Skin epidermis (tissue), 12 donors: Measurements from ENCODE around the gene PABPN1L.

Source experiments
- H3K27ac ChIP-seq, 21 experiments: fragments of 200-600 bp; sonication (generic) in 11 of 21; one replicate each; pipeline ENCODE4 v1.5.0; 2020; ENCODE audit warnings: mild to moderate bottlenecking in 3 of 21, inconsistent platforms in 2 of 21, moderate library complexity in 2 of 21
- H3K4me3 ChIP-seq, 7 experiments: fragments of 200-600 bp; sonication (generic) in 2 of 7; one replicate each; pipeline ENCODE4 v1.5.0; 2020; ENCODE audit warnings: inconsistent platforms in 2 of 7, mild to moderate bottlenecking in 2 of 7, moderate library complexity in 1 of 7

Gene PABPN1L

GRCh38 chr16:88856122-88856827 is 10.2 kb downstream of the PABPN1L start:
- Histone ChIP-seq H3K27ac (peak overlapping the region; percentile 45 to 94 (median 88)), H3K4me3 (peak overlapping the region; percentile 73 to 99 (median 93))

DNA sequence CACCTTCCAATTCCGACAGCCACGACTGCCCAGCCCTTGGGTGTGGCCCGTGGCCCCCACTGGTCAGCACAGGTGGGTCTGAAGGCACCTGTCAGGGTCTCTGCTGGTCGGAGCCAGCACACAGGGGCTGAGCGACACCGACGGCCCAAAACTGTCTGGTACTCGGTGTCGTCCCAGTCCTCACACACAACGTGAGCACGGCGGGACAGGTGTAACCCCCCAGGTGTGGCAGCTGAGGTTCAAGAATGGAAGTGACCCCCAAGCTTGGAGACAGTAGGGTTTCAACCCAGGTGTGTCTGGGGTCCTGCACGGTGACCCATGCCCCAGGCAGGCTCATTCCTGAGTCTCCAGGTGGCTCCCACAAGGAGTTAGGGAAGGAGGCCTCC is 10.7 kb downstream of the PABPN1L start:
- peak overlapping the region; percentile 73 to 99 (median 93) for H3K4me3 ChIP-seq

DNA sequence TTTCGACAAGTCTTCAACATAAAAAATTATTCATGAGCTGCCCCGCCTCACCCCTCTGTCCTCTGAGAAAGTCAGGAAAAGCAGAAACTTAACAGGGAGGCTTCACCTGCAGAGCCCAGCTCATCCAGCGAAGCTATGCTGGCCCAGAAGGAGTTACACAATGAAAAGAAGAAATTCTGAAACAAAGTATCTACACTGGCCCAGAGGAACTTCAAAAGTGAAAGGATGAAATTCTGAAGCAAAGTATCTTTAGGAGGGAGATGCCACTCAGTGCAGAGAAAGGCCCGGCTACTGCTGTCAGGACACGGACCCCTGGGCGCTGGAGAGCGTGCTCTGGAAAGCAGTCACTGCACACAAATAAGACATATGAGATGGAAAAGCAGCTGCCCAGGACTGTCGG is 11.3 kb downstream of the PABPN1L start:
- H3K27ac ChIP-seq, result peak overlapping the region in 2 of 21 experiments; percentile 13 to 88
- H3K4me3 ChIP-seq, result no peak overlapping the region

More for the DNA sequence above, 10.7 kb downstream of the PABPN1L start:
- H3K27ac ChIP-seq, result peak overlapping the region in 16 of 21 experiments; percentile 66 to 94 (median 88)

- H3K27ac ChIP-seq, result peak overlapping the region in 1 of 21 experiments; percentile 13
- no peak overlapping the region for H3K4me3 ChIP-seq
Measured at GRCh38 chr16:88854306-88855111, 12.0 kb downstream of the PABPN1L start.

- H3K27ac ChIP-seq, result peak overlapping the region in 1 of 21 experiments; percentile 5
- H3K4me3 ChIP-seq, result no peak overlapping the region
Measured at GRCh38 chr16:88853325-88853941, 13.0 kb downstream of the PABPN1L start.

DNA sequence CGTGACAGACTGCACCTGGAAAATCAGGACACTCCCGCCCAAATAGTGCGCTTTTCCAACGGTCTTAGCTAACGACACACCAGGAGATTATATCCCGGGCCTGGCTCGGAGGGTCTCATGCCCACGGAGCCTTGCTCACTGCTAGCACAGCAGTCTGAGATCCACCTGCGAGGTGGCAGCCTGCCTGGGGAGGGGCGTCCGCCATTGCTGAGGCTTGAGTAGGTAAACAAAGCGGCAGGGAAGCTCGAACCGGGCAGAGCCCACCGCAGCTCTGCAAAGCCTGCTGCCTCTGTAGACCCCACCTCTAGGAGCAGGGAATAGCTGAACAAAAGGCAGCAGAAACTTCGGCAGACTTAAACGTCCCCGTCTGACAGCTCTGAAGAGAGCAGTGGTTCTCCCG is 14.8 kb downstream of the PABPN1L start:
- no peak overlapping the region for H3K4me3 ChIP-seq
- no peak overlapping the region for H3K27ac ChIP-seq

GRCh38 chr16:88850531-88851199 is 15.8 kb downstream of the PABPN1L start:
- H3K4me3 ChIP-seq, result no peak overlapping the region
- no peak overlapping the region for H3K27ac ChIP-seq

DNA sequence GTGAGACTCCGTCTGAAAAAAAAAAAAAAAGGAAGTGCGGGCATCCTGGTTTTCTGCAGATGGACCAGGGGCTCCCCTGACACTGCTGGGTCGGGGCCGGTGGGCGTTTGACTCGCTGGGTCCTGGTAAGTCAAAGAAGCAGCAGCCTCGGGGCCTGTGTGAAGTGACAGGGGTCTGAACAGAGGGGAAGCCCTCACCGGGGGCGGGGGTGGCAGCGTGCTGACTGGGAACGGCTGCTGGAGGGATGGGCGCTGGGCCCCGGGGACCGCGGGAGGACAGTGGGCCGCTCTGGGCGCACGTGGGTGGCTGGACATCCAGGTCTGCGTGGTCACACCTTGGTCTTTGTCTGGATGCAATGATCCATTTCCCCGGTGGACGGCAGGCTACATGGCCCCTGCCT is 17.9 kb downstream of the PABPN1L start:
- Histone ChIP-seq H3K27ac (no peak overlapping the region), H3K4me3 (no peak overlapping the region)

DNA sequence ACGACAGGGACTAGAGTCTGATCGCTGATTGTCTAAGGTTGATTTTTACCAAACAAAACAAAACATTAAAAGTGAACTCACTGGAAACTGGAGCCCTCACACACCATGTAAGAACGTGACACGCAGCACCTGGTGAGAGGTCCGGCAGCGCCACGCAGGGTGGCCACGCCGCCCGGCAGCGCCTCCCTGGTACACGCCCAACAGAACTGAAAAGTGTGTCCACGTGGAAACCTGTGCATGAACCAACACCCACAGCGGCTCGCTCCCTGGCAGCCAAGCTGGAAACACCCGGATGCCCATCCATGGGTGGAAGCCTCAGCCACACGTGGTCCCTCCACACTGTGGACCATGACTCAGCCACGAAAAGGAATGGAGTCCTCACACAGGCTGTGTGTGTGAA is 18.8 kb downstream of the PABPN1L start:
- Histone ChIP-seq H3K27ac (no peak overlapping the region), H3K4me3 (no peak overlapping the region)

DNA sequence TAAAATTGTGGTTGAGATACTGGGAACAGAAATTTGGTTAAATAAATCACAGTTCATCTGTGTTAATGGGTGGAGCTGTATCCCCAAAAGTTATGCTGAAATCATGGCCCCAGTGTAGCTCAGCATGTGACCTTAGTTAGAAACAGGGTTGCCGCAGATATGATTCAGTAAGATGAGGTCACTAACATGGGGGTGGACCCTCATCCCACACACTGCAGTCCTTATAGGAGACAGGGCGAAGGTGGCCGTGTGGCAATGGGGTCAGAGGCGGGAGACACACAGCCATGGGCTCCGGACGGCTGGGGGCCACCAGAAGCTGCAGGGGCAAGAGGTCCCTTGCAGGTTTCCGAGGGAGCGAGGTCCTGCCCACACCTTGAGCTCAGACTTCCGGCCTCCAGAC is 20.4 kb downstream of the PABPN1L start:
- H3K27ac ChIP-seq, result no peak overlapping the region
- no peak overlapping the region for H3K4me3 ChIP-seq

- Histone ChIP-seq H3K27ac (no peak overlapping the region), H3K4me3 (no peak overlapping the region)
Measured at GRCh38 chr16:88844419-88845036, 21.9 kb downstream of the PABPN1L start.

DNA sequence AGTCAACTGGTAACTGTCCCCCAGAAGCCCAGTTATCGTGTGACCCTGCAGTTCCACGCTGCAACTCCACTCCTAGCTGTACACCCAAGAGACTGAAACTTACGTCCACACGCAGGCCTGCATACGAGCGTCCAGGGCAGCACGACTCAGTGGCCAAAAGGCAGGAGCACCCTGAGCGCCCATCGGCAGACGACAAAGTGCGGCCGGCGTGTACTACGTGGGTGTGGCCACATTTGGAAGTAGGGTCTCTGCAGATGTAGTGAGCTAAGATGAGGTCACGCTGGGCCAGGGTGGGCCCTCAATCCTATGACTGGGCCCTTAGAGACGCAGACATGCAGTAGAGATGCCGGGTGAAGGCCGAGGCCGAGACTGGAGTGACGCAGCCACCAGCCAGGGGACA is 23.2 kb downstream of the PABPN1L start:
- Histone ChIP-seq H3K27ac (no peak overlapping the region), H3K4me3 (no peak overlapping the region)

DNA sequence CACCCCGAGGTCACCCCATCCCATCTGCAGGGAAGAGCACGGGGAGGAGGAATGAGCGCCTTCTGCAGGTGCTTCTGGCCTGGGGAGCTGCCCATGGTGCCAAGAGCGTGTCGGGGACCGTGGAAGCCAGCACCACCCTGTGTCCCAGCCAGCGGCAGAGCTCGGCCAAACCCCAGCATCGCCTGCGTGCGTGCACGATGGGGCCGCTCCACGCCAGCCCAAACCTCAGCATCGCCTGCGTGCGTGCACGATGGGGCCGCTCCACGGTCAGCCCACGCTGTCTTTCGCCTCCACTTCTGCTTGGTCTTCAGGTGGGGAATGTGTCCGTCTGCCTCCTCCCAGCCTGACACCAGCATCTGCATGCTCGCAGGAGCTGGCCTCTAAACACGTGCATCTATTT is 23.7 kb downstream of the PABPN1L start:
- Histone ChIP-seq H3K4me3 (no peak overlapping the region), H3K27ac (no peak overlapping the region)

GRCh38 chr16:88842308-88842756 is 24.1 kb downstream of the PABPN1L start:
- Histone ChIP-seq H3K4me3 (no peak overlapping the region), H3K27ac (no peak overlapping the region)

DNA sequence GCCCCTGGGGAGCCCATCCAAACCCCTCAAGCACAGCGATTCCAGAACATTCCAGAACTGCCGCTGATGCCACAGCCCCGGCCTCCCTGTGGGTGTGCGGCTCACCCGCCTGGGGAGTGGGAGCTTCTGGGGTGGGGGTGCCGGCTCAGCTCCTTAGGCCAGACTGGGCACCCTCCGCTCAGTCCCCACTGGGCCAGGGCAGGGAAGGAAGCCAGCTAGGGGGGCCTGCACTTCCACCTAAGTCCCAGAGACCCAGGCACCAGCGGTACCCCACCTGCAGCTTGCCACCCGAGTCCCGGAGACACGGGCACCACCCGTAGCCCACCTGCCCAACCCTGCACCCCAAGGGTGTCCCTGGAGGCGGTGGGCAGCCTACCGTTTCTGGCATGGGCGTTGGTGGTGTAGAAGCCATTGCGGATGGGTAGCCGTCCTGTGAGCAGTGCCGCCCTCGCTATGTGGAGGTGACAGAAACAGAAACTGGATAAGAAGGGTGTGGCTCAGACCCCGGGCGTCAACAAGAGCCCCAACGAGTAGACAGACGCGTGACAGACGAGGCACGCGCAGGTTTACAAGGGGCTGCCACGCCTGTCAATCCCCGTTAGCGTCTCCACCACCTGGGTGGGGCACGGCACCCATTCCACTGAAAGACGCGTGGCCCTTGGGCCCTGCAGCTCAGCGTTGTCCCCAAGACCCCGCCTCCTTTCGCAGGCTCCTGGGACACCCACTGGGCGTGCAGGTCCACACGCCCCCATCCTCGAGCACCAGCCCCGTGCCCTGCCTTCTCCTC is 24.7 kb downstream of the PABPN1L start:
- Histone ChIP-seq H3K4me3 (no peak overlapping the region), H3K27ac (no peak overlapping the region)

DNA sequence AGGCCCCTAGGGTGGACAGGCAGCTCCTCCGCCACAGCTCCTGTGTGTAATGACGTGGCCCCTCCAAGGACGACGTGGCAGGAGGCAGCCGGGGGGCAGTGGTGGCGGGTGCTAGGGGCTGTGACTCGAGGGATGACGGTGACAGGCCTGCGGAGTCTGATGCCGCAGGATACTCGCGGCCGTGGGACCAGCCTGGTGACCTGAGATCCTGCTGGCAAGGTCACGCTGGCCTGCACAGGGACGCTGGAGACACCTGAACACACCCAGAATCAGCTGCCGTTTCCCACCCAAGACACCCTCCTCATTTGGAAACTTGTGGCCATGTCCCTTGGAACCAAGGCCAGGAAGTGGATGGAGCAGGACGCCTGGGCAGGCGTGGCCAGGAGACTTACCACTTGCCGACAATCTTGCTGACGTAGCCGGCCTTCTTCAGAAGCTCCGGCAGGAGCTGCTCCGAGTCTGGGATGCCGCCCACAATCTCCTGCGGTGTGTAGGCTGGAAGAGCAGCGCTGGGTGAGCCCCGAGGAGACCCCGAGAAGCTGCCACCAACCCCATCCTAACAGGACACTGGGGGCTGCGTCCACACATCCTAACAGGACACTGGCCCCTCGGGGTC is 25.8 kb downstream of the PABPN1L start:
- no peak overlapping the region for H3K4me3 ChIP-seq
- H3K27ac ChIP-seq, result no peak overlapping the region

- Histone ChIP-seq H3K4me3 (no peak overlapping the region), H3K27ac (no peak overlapping the region)
Measured at GRCh38 chr16:88839745-88840599, 26.5 kb downstream of the PABPN1L start.
